OCI-LY3 (cell line): ENCODE measurements around the gene DYRK1A.

Experiments
- EZH2phosphoT487 ChIP-seq: fragments of 200-600 bp; shearing (Covaris generic); IDR thresholded peaks from 2 replicates; pipeline ENCODE4 v1.6.1; 2018; ENCODE audit warnings: antibody characterized with exemption, mixed run types, low read depth
- TF ChIP-seq, protein P1 (sequence below): fragments of 200-600, 300-600 bp; sonication (generic); IDR thresholded peaks from 2 replicates; pipeline ENCODE4 v1.5.1; 2014; ENCODE audit warnings: antibody characterized with exemption, low read length, low read depth

- TF ChIP-seq, protein P1, sequence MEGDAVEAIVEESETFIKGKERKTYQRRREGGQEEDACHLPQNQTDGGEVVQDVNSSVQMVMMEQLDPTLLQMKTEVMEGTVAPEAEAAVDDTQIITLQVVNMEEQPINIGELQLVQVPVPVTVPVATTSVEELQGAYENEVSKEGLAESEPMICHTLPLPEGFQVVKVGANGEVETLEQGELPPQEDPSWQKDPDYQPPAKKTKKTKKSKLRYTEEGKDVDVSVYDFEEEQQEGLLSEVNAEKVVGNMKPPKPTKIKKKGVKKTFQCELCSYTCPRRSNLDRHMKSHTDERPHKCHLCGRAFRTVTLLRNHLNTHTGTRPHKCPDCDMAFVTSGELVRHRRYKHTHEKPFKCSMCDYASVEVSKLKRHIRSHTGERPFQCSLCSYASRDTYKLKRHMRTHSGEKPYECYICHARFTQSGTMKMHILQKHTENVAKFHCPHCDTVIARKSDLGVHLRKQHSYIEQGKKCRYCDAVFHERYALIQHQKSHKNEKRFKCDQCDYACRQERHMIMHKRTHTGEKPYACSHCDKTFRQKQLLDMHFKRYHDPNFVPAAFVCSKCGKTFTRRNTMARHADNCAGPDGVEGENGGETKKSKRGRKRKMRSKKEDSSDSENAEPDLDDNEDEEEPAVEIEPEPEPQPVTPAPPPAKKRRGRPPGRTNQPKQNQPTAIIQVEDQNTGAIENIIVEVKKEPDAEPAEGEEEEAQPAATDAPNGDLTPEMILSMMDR, result no peak
- no peak for TF ChIP-seq EZH2phosphoT487
Observed at GRCh38 chr21:37364722-37365121, 1.9 kb upstream of the DYRK1A start.
